ENCODE data around the gene YDJC. TPM values are rescaled to one million over a fixed set of nuclear protein-coding genes. Genes with fewer than 3 reads are reported as not detected.

YDJC gene
- total and polyA plus RNA-seq, 2 of the 4 experiments (the other 2 are of a cell fraction): 8.1 to 23.6 TPM

DNA sequence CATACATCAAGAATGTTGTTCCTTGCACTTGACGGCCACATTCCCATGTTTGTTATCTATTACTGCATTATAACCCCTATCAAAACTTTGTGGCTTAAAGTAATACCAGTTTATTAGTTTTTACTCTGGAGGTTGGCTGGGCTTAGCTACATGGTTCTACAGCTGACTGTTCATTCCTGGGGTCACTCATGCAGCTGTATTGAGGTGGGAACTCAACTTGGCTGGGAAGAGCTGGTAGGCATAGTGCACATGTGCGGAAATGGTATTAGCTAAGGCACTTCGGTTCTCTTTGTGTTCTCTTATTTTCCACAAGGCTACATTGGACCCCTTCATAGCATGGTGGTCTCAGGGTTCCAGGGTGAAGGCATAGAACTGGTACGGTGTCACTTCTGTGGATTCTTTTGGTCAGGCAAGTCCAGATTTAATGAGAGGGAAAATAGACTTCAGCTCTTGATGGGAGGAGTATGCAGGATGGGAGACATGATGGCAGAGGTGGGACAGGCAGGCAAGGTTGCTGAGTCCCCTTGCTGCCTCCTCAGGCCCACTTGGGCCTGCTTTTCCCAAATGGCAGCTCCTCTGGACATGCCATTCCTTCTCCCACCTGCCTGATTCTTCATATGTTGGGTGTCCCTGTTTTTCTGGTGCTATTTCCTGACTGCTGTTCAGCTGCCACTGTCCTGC, 16.1 kb downstream of the YDJC start:
- ATAC-seq (ENCODE audit: low read depth) (no peak), DNase-seq (no peak)
- no peak overlapping the region for H3K27ac ChIP-seq (ENCODE audit: insufficient read depth, low read length)
- in situ Hi-C loops (cut with MboI; ENCODE audit: low sequenced_read_pairs) (no loop called here), intact Hi-C loops (cut with micrococcal nuclease) (no loop called here), dilution Hi-C loops (cut with HindIII; ENCODE audit: low sequenced_read_pairs, unreplicated experiment) (no loop called here)
- no peak overlapping the region for H3K18ac ChIP-seq (ENCODE audit: low read depth, low read length)
- no peaks in the 10 kb centered on the region for H3K9me3 ChIP-seq (ENCODE audit: control insufficient read depth, insufficient read depth, low read length)
- H3K27me3 ChIP-seq (ENCODE audit: control insufficient read depth, insufficient read depth, low read length): no peaks in the 10 kb centered on the region
- 100% methylated on average over 1 of the region's 4 CpGs; no CpG with 5 or more reads in 1 of the 2 experiments for WGBS, 2 experiments (ENCODE audit: extremely low coverage in 2 of 2, insufficient read length in 1 of 2)
- CTCF ChIA-PET: interaction anchor here (1.2 kb wide), 1 partner anchor 10 kb away, joined by 3 read pairs; no protein-coding TSS in a partner anchor
- no peak overlapping the region for H4K5ac ChIP-seq (ENCODE audit: low read depth, low read length)
- no peak overlapping the region for H3K9ac ChIP-seq (ENCODE audit: low read depth, low read length)
- no peak overlapping the region for H2BK15ac ChIP-seq (ENCODE audit: low read depth, low read length)
- no peak overlapping the region for H2BK20ac ChIP-seq (ENCODE audit: low read depth, low read length)
- H4K91ac ChIP-seq (ENCODE audit: insufficient read depth, low read depth, low read length): no peak overlapping the region
- peaks cover 28% of the 10 kb centered on the region for H3K36me3 ChIP-seq (ENCODE audit: control insufficient read depth, insufficient read depth, low read length)
- peaks cover 19% of the 10 kb centered on the region for H3K9me1 ChIP-seq (ENCODE audit: insufficient read depth, low read length)
- no peak overlapping the region for H4K8ac ChIP-seq (ENCODE audit: low read depth in 2 of 2, low read length in 2 of 2)
- H3K4me3 ChIP-seq (ENCODE audit: insufficient read depth, low read depth, low read length): no peak overlapping the region
- no peak overlapping the region for H3K56ac ChIP-seq (ENCODE audit: extremely low read depth, insufficient read depth, low read length)
- POLR2A ChIA-PET (ENCODE audit: unreplicated experiment): no interaction called here
- H3K4me1 ChIP-seq (ENCODE audit: control insufficient read depth, insufficient read depth, low read length): peaks cover 3% of the 10 kb centered on the region; the same call in 1 of the 2 replicates
- no peak overlapping the region for H3K23ac ChIP-seq (ENCODE audit: low read depth, low read length)
- no TSS peak for BruUV-seq (replicated peaks)
- H2AFZ ChIP-seq (replicated peaks; ENCODE audit: low read length, poor library complexity): no peak overlapping the region
- peaks cover 39 to 65% of the 10 kb centered on the region in 2 experiments for H3K79me1 ChIP-seq (ENCODE audit: low read depth in 1 of 2, low read length in 2 of 2)
- no peak overlapping the region for H2BK120ac ChIP-seq (ENCODE audit: low read depth, low read length)
- TF ChIP-seq POLR2A (IDR thresholded peaks at IDR 0.05; ENCODE audit: low read depth, low read length): no peak
- TF ChIP-seq, protein P1, sequence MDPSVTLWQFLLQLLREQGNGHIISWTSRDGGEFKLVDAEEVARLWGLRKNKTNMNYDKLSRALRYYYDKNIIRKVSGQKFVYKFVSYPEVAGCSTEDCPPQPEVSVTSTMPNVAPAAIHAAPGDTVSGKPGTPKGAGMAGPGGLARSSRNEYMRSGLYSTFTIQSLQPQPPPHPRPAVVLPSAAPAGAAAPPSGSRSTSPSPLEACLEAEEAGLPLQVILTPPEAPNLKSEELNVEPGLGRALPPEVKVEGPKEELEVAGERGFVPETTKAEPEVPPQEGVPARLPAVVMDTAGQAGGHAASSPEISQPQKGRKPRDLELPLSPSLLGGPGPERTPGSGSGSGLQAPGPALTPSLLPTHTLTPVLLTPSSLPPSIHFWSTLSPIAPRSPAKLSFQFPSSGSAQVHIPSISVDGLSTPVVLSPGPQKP (IDR thresholded peaks at IDR 0.05; ENCODE audit: borderline replicate concordance, low read depth, low read length): no peak
- TF ChIP-seq SMC3 (IDR thresholded peaks at IDR 0.05; ENCODE audit: low read depth, low read length): no peak
- TF ChIP-seq, protein P2, sequence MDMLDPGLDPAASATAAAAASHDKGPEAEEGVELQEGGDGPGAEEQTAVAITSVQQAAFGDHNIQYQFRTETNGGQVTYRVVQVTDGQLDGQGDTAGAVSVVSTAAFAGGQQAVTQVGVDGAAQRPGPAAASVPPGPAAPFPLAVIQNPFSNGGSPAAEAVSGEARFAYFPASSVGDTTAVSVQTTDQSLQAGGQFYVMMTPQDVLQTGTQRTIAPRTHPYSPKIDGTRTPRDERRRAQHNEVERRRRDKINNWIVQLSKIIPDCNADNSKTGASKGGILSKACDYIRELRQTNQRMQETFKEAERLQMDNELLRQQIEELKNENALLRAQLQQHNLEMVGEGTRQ (IDR thresholded peaks at IDR 0.05; ENCODE audit: low read depth, low read length): no peak
- no peak for TF ChIP-seq CEBPB (IDR thresholded peaks at IDR 0.05; ENCODE audit: low read depth, low read length)
- TF ChIP-seq RFX5 (IDR thresholded peaks at IDR 0.05; ENCODE audit: low read depth, low read length): no peak
- no peak for TF ChIP-seq MAFK (IDR thresholded peaks at IDR 0.05; ENCODE audit: low read depth, low read length)
- TF ChIP-seq FOS (IDR thresholded peaks at IDR 0.05; ENCODE audit: low read depth, low read length): no peak
- TF ChIP-seq RCOR1 (IDR thresholded peaks at IDR 0.05; ENCODE audit: insufficient replicate concordance, low read length): no peak
- TF ChIP-seq BHLHE40 (IDR thresholded peaks at IDR 0.05; ENCODE audit: low read depth, low read length): no peak
- H2AK9ac ChIP-seq (replicated peaks; ENCODE audit: low read depth, low read length, poor library complexity): no peak overlapping the region
- H3K4me2 ChIP-seq (ENCODE audit: low read depth, low read length): no peak overlapping the region
- H3K14ac ChIP-seq (replicated peaks; ENCODE audit: low read depth, low read length): no peak overlapping the region
- peaks cover 84% of the 10 kb centered on the region for H4K20me1 ChIP-seq (ENCODE audit: insufficient read depth, low read length)
- H2BK5ac ChIP-seq (ENCODE audit: low read depth, low read length, poor library complexity, severe bottlenecking): no peak overlapping the region
- H2AK5ac ChIP-seq (ENCODE audit: low read depth, low read length): no peak overlapping the region
- H3K4ac ChIP-seq (ENCODE audit: low read depth, low read length): no peak overlapping the region

All from IMR-90 (cell line).